Measurements from ENCODE around the gene CYP4F22. TPM values are rescaled to one million over a fixed set of nuclear protein-coding genes. Genes with fewer than 3 reads are reported as not detected.

CYP4F22 gene
- total and polyA plus RNA-seq, 9 of the 15 experiments (the other 6 are each of a cell fraction or from before 2014, with no cell fraction given), result not detected

DNA sequence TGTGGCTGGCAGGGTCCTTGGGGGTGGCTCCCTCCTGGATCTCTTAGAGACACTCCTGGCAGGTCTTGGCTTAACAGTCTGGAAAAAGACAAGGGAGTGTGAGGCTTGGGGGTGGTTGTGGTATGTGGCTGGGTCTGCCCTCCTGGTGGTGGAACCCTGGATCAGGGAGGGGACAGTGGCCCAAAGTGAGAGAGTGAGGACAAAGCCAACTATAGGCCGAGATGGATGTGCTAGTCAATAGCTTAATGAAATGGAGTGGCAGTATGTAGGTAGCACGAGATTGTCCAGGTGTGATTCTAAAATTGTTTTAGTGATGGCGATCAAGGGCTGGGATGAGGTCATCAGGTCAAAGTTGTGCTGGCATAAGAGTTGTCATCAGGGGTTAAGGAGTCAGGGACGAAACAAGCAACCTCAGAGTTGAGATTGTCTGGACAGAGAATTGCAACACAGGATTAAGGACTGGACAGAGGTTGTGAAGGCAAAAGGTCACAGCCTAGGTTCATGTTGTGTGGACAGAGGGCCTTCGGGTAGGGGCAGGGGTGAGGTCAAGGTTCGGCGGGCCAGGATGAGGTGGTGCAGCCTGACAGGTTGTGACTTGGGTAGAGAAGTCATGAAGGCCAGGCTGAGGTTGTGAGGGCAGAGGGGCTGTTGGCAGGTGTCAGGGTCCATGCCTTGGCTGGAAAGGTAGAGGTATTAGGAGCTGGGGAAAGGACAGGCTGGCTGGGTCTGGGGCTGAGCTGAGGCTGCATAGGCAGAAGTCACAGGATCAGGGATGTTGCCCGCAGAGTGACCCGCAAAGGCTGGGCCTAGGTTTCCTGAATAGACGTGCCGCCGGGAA is 39.4 kb upstream of the CYP4F22 start:
- Histone ChIP-seq H2AFZ (ENCODE audit: low read depth, low read length) (no peak overlapping the region), H3K4me2 (ENCODE audit: insufficient read depth, low read length) (no peak overlapping the region), H3K79me2 (ENCODE audit: control insufficient read depth, insufficient read depth, low read length) (no peaks in the 10 kb centered on the region), H3K36me3 (ENCODE audit: control insufficient read depth, insufficient read depth, low read length) (no peaks in the 10 kb centered on the region), H3K27me3 (ENCODE audit: control insufficient read depth in 2 of 2, insufficient read depth in 2 of 2, low read length in 2 of 2) (peaks cover 10 to 20% of the 10 kb centered on the region in 2 experiments; a peak in 4 of 5 replicates), H3K4me1 (replicated peaks in 1 of 2; ENCODE audit: control insufficient read depth in 2 of 2, insufficient read depth in 2 of 2, low read length in 2 of 2) (peaks cover 3 to 18% of the 10 kb centered on the region in 2 experiments; a peak in 4 of 5 replicates), H3K4me3 (no peak overlapping the region), H3K9ac (ENCODE audit: insufficient read depth in 1 of 2, low read depth in 2 of 2, low read length in 2 of 2) (no peak overlapping the region), H3K9me1 (ENCODE audit: control insufficient read depth, insufficient read depth, low read length) (no peaks in the 10 kb centered on the region), H3K9me3 (replicated peaks; ENCODE audit: control insufficient read depth, insufficient read depth, low read depth, low read length) (no peaks in the 10 kb centered on the region), H3K27ac (ENCODE audit: extremely low read depth, low read depth, low read length) (no peak overlapping the region), H4K20me1 (replicated peaks; ENCODE audit: control insufficient read depth, insufficient read depth, low read length) (no peaks in the 10 kb centered on the region)
- in situ Hi-C loops (cut with MboI) (no loop called here), intact Hi-C loops (cut with micrococcal nuclease) (no loop called here)
- DNase-seq (ENCODE audit: extremely low read depth in 1 of 4, low spot score in 3 of 4) (no peak), FAIRE-seq (peak; percentile 37), ATAC-seq (no peak)
- ChIA-PET POLR2A (interaction anchor here (0.6 to 1.1 kb wide), 2 partner anchors 16 to 180 kb away, joined by 3 to 5 read pairs; no protein-coding TSS in a partner anchor), CTCF (ENCODE audit: low intra/inter-chr PET ratio) (no interaction called here)
- 21% methylated on average over 12 of the region's 12 CpGs for WGBS (ENCODE audit: insufficient coverage, low coverage, missing lambda C conversion rate)
- TF ChIP-seq PTBP1 (IDR thresholded peaks at IDR 0.05; ENCODE audit: low read depth, low read length) (no peak), KLF6 (CRISPR knock-in tag; IDR thresholded peaks at IDR 0.05; ENCODE audit: borderline replicate concordance) (no peak)
- TF ChIP-seq, protein P1, sequence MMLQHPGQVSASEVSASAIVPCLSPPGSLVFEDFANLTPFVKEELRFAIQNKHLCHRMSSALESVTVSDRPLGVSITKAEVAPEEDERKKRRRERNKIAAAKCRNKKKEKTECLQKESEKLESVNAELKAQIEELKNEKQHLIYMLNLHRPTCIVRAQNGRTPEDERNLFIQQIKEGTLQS (IDR thresholded peaks at IDR 0.05), result peak; percentile 40; the same call in 1 of the 2 replicates
- TF ChIP-seq, protein P1 (CRISPR knock-in tag; conservative IDR thresholded peaks at IDR 0.05), result no peak
- TF ChIP-seq, protein P2, sequence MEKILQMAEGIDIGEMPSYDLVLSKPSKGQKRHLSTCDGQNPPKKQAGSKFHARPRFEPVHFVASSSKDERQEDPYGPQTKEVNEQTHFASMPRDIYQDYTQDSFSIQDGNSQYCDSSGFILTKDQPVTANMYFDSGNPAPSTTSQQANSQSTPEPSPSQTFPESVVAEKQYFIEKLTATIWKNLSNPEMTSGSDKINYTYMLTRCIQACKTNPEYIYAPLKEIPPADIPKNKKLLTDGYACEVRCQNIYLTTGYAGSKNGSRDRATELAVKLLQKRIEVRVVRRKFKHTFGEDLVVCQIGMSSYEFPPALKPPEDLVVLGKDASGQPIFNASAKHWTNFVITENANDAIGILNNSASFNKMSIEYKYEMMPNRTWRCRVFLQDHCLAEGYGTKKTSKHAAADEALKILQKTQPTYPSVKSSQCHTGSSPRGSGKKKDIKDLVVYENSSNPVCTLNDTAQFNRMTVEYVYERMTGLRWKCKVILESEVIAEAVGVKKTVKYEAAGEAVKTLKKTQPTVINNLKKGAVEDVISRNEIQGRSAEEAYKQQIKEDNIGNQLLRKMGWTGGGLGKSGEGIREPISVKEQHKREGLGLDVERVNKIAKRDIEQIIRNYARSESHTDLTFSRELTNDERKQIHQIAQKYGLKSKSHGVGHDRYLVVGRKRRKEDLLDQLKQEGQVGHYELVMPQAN (IDR thresholded peaks at IDR 0.05; ENCODE audit: borderline replicate concordance), result no peak
- no TSS peak for BruUV-seq (replicated peaks)

Measured in K562 (cell line).